Measurements from ENCODE around the gene ST3GAL6.

Gene ST3GAL6

GRCh38 chr3:98763076-98763475, at the start of gene ST3GAL6:
Gene ST3GAL6 (plus strand): TSS chr3:98763340. CDS start chr3:98768441, 5,101 bp downstream.
- no peak for DNase-seq

- DNase-seq = no peak
Observed at GRCh38 chr3:98713984-98714383, 49.2 kb upstream of the ST3GAL6 start.

GRCh38 chr3:98717584-98717983, 45.6 kb upstream of the ST3GAL6 start:
- DNase-seq = no peak

- no peak for DNase-seq
Observed at GRCh38 chr3:98718730-98719129, 44.4 kb upstream of the ST3GAL6 start.

GRCh38 chr3:98721776-98722175, 41.4 kb upstream of the ST3GAL6 start:
- no peak for DNase-seq

GRCh38 chr3:98722389-98722788, 40.8 kb upstream of the ST3GAL6 start:
- DNase-seq = no peak

GRCh38 chr3:98725352-98725751, 37.8 kb upstream of the ST3GAL6 start:
- DNase-seq = no peak

GRCh38 chr3:98726084-98726483, 37.1 kb upstream of the ST3GAL6 start:
- no peak for DNase-seq

- DNase-seq = no peak
Observed at GRCh38 chr3:98727638-98728037, 35.5 kb upstream of the ST3GAL6 start.

- DNase-seq = no peak
Observed at GRCh38 chr3:98728672-98729071, 34.5 kb upstream of the ST3GAL6 start.

GRCh38 chr3:98730338-98730737, 32.8 kb upstream of the ST3GAL6 start:
- DNase-seq = no peak

- no peak for DNase-seq
Observed at GRCh38 chr3:98730886-98731537, 32.1 kb upstream of the ST3GAL6 start.

GRCh38 chr3:98731720-98732285, 31.3 kb upstream of the ST3GAL6 start:
- DNase-seq = no peak

GRCh38 chr3:98732286-98733052, 30.7 kb upstream of the ST3GAL6 start:
- DNase-seq = peak; percentile 17

GRCh38 chr3:98733053-98733811, 29.9 kb upstream of the ST3GAL6 start:
- DNase-seq = no peak

GRCh38 chr3:98733812-98734281, 29.3 kb upstream of the ST3GAL6 start:
- no peak for DNase-seq

GRCh38 chr3:98734306-98734705, 28.8 kb upstream of the ST3GAL6 start:
- no peak for DNase-seq

- DNase-seq = no peak
Observed at GRCh38 chr3:98734735-98735134, 28.4 kb upstream of the ST3GAL6 start.

- no peak for DNase-seq
Observed at GRCh38 chr3:98735296-98735695, 27.8 kb upstream of the ST3GAL6 start.

- DNase-seq = no peak
Observed at GRCh38 chr3:98735761-98736269, 27.3 kb upstream of the ST3GAL6 start.

- no peak for DNase-seq
Observed at GRCh38 chr3:98737301-98737700, 25.8 kb upstream of the ST3GAL6 start.

- DNase-seq = no peak
Observed at GRCh38 chr3:98739266-98739665, 23.9 kb upstream of the ST3GAL6 start.

- DNase-seq = no peak
Observed at GRCh38 chr3:98740324-98740723, 22.8 kb upstream of the ST3GAL6 start.

Measured in NCI-H748 treated with DMSO at 0.1 percent for 48 hours (cell line).